Tibial artery (tissue), 4 donors: ENCODE measurements around the gene COL20A1.

Experiments
- DNase-seq, 2 donors: peaks; one replicate each; pipeline ENCODE4 v3.0.0-alpha.2; 2019
- H3K27ac ChIP-seq, 2 donors: fragments of 200-600 bp; sonication (generic) in 1 of 2; 1 replicate in 1 of 2; 2 replicates in 1 of 2; pipeline ENCODE4 v1.5.1; 2018 to 2019; ENCODE audit warnings: mild to moderate bottlenecking in 1 of 2
- H3K27me3 ChIP-seq, 2 donors: fragments of 200-600 bp; sonication (generic) in 1 of 2; one replicate each; pipeline versions ENCODE4 v1.5.1 to v1.6.0; 2016 to 2019
- H3K36me3 ChIP-seq, 3 donors: fragments of 200-600 bp; sonication (generic) in 2 of 3; one replicate each; pipeline ENCODE4 v1.5.1; 2016 to 2019; ENCODE audit warnings: mild to moderate bottlenecking in 2 of 3
- H3K4me1 ChIP-seq, 4 donors: fragments of 200-600 bp; sonication (generic) in 2 of 4; 1 replicate in 3 of 4; 2 replicates in 1 of 4; pipeline ENCODE4 v1.5.1; 2016 to 2019
- H3K4me3 ChIP-seq, 2 donors: fragments of 200-600 bp; sonication (generic) in 1 of 2; 1 replicate in 1 of 2; 2 replicates in 1 of 2; pipeline ENCODE4 v1.5.1; 2018 to 2019; ENCODE audit warnings: mild to moderate bottlenecking in 2 of 2
- H3K9me3 ChIP-seq, 3 donors: fragments of 200-600 bp; sonication (generic) in 1 of 3; one replicate each; pipeline ENCODE4 v1.5.1; 2016 to 2019
- intact Hi-C: fragments of 100-400 bp; cut with DNase I; formaldehyde crosslinking; loops from one replicate; pipeline ENCODE4 v1.15.0; 2023; ENCODE audit warnings: low total_unique reads
- TF ChIP-seq, protein P1 (sequence below), 2 experiments: fragments of 200-600 bp in 1 of 2; fragments of 450-650 bp in 1 of 2; IDR thresholded peaks; one replicate each; pipeline ENCODE4 v1.5.1; 2017 to 2019; ENCODE audit warnings: antibody characterized with exemption in 2 of 2, mild to moderate bottlenecking in 1 of 2, moderate library complexity in 1 of 2

Gene COL20A1

DNA sequence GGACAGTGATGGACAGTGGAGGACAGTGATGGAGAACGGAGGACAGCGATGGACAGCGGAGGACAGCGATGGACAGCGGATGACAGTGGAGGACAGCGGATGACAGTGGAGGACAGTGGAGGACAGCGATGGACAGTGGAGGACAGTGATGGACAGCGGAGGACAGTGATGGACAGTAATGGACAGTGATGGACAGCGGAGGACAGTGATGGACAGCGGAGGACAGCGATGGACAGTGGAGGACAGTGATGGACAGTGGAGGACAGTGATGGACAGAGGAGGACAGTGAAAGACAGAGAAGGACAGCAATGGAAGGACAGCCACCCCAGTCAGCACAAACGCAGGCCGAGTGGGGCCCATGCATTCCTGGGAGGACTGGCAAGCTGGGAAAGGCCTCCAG, 35.4 kb upstream of the COL20A1 start:
- Histone ChIP-seq H3K36me3 (no peaks in the 10 kb centered on the region), H3K27me3 (peaks cover 0 to 94% of the 10 kb centered on the region in 2 donors), H3K27ac (no peak overlapping the region), H3K4me1 (peaks cover 0 to 22% (median 16%) of the 10 kb centered on the region in 4 donors), H3K4me3 (no peak overlapping the region), H3K9me3 (no peaks in the 10 kb centered on the region)
- intact Hi-C loops: loop anchor here (5.0 kb wide), 1 partner anchor 490 kb away; no protein-coding TSS in a partner anchor
- TF ChIP-seq, protein P1, sequence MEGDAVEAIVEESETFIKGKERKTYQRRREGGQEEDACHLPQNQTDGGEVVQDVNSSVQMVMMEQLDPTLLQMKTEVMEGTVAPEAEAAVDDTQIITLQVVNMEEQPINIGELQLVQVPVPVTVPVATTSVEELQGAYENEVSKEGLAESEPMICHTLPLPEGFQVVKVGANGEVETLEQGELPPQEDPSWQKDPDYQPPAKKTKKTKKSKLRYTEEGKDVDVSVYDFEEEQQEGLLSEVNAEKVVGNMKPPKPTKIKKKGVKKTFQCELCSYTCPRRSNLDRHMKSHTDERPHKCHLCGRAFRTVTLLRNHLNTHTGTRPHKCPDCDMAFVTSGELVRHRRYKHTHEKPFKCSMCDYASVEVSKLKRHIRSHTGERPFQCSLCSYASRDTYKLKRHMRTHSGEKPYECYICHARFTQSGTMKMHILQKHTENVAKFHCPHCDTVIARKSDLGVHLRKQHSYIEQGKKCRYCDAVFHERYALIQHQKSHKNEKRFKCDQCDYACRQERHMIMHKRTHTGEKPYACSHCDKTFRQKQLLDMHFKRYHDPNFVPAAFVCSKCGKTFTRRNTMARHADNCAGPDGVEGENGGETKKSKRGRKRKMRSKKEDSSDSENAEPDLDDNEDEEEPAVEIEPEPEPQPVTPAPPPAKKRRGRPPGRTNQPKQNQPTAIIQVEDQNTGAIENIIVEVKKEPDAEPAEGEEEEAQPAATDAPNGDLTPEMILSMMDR (IDR thresholded peaks at IDR 0.05): no peak
- DNase-seq: no peak

DNA sequence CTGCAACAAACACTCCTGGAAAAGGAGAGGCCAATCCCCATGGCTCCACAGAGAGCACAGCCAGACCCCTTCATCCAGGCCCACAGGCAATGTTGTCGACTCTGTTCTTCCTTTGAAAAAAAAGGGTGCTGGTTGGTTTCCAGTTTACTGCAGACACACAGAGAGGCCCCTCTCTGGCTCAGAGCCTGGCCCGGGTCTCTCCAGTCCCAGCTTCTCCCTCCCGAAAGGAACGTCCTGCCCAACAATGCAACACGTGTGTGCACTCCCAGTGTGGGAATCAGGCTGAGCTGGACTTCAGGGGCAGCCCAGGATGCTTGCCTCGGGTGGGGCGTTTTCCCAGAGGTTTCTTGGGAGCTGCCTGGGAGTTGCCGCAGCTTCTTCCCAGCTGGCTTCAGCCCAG, 34.2 kb upstream of the COL20A1 start:
- intact Hi-C loops: loop anchor here (5.0 kb wide), 1 partner anchor 491 kb away; no protein-coding TSS in a partner anchor
- Histone ChIP-seq H3K4me3 (no peak overlapping the region), H3K4me1 (peaks cover 0 to 14% (median 9%) of the 10 kb centered on the region in 4 donors), H3K27ac (no peak overlapping the region), H3K9me3 (no peaks in the 10 kb centered on the region), H3K27me3 (peaks cover 0 to 94% of the 10 kb centered on the region in 2 donors), H3K36me3 (no peaks in the 10 kb centered on the region)
- no peak for DNase-seq
- TF ChIP-seq, protein P1 (IDR thresholded peaks at IDR 0.05): no peak

DNA sequence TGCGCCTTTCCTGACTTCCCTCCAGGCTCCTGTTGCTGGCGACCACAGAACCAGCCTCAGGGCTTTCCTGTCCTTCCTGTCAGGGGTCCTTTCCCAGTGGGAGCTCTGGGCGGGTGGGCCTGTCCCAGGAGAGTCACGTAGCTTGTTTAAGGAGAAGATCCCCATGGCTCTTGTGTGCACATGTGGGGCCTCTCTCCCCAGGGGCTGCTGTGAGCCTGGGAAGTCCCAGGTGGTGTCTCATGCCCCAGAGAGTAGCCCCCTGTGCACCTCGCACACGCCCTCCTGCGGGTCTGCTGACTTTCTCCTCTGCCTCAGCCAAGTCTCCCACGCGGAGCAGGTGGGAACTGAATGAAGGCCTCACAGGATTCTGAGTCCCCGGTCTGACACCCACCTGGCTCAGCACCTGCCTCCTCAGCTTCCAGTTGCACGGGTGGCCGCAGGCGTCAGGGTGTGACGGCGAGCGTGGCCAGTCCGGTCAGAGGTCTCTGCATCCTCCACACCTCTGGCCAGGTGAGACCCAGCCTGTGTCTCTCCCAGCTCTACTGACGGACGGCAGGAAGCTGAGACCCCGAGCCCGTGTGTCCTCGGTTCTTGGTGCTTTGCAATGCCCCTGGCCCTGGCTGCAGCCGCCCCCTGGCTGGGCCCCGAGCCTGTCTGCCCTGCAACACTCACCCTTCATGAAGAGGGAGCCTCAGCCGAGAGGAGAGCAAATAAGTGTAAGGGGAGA, 33.1 kb upstream of the COL20A1 start:
- no peak overlapping the region for H3K27ac ChIP-seq
- no peaks in the 10 kb centered on the region for H3K9me3 ChIP-seq
- peaks cover 0 to 94% of the 10 kb centered on the region in 2 donors for H3K27me3 ChIP-seq
- H3K36me3 ChIP-seq: no peaks in the 10 kb centered on the region
- H3K4me3 ChIP-seq: no peak overlapping the region
- H3K4me1 ChIP-seq: peaks cover 0 to 3% (median 0%) of the 10 kb centered on the region in 4 donors
- intact Hi-C loops: loop anchor here (5.0 kb wide), 1 partner anchor 493 kb away; no protein-coding TSS in a partner anchor
- TF ChIP-seq, protein P1 (IDR thresholded peaks at IDR 0.05): no peak
- DNase-seq: no peak

- H3K27ac ChIP-seq: no peak overlapping the region
- TF ChIP-seq, protein P1 (IDR thresholded peaks at IDR 0.05): no peak
- no peak for DNase-seq
- H3K4me3 ChIP-seq: no peak overlapping the region
- no peaks in the 10 kb centered on the region for H3K36me3 ChIP-seq
- peaks cover 0 to 93% of the 10 kb centered on the region in 2 donors for H3K27me3 ChIP-seq
- no peaks in the 10 kb centered on the region for H3K4me1 ChIP-seq
- intact Hi-C loops: no loop called here
- H3K9me3 ChIP-seq: no peaks in the 10 kb centered on the region
These were observed 32.5 kb upstream of the COL20A1 start for GRCh38 chr20:63260521-63260920.

GRCh38 chr20:63261060-63261794, 31.8 kb upstream of the COL20A1 start:
- H3K27me3 ChIP-seq: peaks cover 0 to 93% of the 10 kb centered on the region in 2 donors

More at GRCh38 chr20:63261060-63261794, 31.8 kb upstream of the COL20A1 start:
- intact Hi-C loops: no loop called here
- TF ChIP-seq, protein P1 (IDR thresholded peaks at IDR 0.05): no peak
- Histone ChIP-seq H3K27ac (no peak overlapping the region), H3K9me3 (no peaks in the 10 kb centered on the region), H3K4me1 (no peaks in the 10 kb centered on the region), H3K36me3 (no peaks in the 10 kb centered on the region), H3K4me3 (no peak overlapping the region)
- DNase-seq: no peak
